Parathyroid adenoma (tissue), 2 donors: ENCODE results near the gene GMEB2.
"Not testable (repeated sequence)": the region's sequence is repeated elsewhere in the genome, so short reads cannot be mapped to it uniquely, and the experiment has no call there.

ENCODE experiments used
- H2AFZ ChIP-seq: fragments of 300-600 bp; sonication (generic); one replicate; pipeline ENCODE4 v1.7.0; 2017; ENCODE audit warnings: antibody characterized with exemption, mild to moderate bottlenecking
- H3K27ac ChIP-seq: fragments of 300-600 bp; sonication (generic); one replicate; pipeline ENCODE4 v1.7.0; 2017
- H3K27me3 ChIP-seq: fragments of 300-600 bp; sonication (generic); one replicate; pipeline ENCODE4 v1.7.0; 2017; ENCODE audit warnings: low read length; ENCODE audit not compliant: control insufficient read depth, insufficient read depth
- H3K36me3 ChIP-seq: fragments of 300-600 bp; sonication (generic); one replicate; pipeline ENCODE4 v1.7.0; 2017; ENCODE audit warnings: low read length; ENCODE audit not compliant: control insufficient read depth, insufficient read depth
- H3K4me1 ChIP-seq: fragments of 300-600 bp; sonication (generic); one replicate; pipeline ENCODE4 v1.7.0; 2017; ENCODE audit warnings: control low read depth
- H3K4me2 ChIP-seq: fragments of 300-600 bp; sonication (generic); one replicate; pipeline ENCODE4 v1.7.0; 2017; ENCODE audit warnings: low read length
- H3K4me3 ChIP-seq: fragments of 300-600 bp; sonication (generic); one replicate; pipeline ENCODE4 v1.7.0; 2017; ENCODE audit warnings: low read depth, low read length
- H3K79me2 ChIP-seq: fragments of 300-600 bp; sonication (generic); one replicate; pipeline ENCODE4 v1.7.0; 2017; ENCODE audit warnings: control low read depth
- H3K9ac ChIP-seq: fragments of 300-600 bp; sonication (generic); one replicate; pipeline ENCODE4 v1.7.0; 2017; ENCODE audit warnings: mild to moderate bottlenecking
- H3K9me3 ChIP-seq: fragments of 300-600 bp; sonication (generic); one replicate; pipeline ENCODE4 v1.7.0; 2017; ENCODE audit warnings: low read length; ENCODE audit not compliant: control insufficient read depth
- TF ChIP-seq, protein P1 (sequence below): fragments of 300-600 bp; sonication (generic); IDR thresholded peaks from one replicate; pipeline ENCODE4 v1.7.0; 2017; ENCODE audit warnings: antibody characterized with exemption, mild to moderate bottlenecking
- donor health status: primary hyperparathyroidism.

GMEB2 gene

GRCh38 chr20:63606686-63607085 lies 20.2 kb downstream of the GMEB2 start:
- Histone ChIP-seq H2AFZ (no peak overlapping the region), H3K27me3 (no peaks in the 10 kb centered on the region), H3K9me3 (no peaks in the 10 kb centered on the region), H3K36me3 (no peaks in the 10 kb centered on the region), H3K4me3 (no peak overlapping the region), H3K4me1 (no peaks in the 10 kb centered on the region), H3K4me2 (no peak overlapping the region), H3K27ac (no peak overlapping the region), H3K9ac (no peak overlapping the region), H3K79me2 (peaks cover 23% of the 10 kb centered on the region)
- TF ChIP-seq, protein P1, sequence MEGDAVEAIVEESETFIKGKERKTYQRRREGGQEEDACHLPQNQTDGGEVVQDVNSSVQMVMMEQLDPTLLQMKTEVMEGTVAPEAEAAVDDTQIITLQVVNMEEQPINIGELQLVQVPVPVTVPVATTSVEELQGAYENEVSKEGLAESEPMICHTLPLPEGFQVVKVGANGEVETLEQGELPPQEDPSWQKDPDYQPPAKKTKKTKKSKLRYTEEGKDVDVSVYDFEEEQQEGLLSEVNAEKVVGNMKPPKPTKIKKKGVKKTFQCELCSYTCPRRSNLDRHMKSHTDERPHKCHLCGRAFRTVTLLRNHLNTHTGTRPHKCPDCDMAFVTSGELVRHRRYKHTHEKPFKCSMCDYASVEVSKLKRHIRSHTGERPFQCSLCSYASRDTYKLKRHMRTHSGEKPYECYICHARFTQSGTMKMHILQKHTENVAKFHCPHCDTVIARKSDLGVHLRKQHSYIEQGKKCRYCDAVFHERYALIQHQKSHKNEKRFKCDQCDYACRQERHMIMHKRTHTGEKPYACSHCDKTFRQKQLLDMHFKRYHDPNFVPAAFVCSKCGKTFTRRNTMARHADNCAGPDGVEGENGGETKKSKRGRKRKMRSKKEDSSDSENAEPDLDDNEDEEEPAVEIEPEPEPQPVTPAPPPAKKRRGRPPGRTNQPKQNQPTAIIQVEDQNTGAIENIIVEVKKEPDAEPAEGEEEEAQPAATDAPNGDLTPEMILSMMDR, result no peak

DNA sequence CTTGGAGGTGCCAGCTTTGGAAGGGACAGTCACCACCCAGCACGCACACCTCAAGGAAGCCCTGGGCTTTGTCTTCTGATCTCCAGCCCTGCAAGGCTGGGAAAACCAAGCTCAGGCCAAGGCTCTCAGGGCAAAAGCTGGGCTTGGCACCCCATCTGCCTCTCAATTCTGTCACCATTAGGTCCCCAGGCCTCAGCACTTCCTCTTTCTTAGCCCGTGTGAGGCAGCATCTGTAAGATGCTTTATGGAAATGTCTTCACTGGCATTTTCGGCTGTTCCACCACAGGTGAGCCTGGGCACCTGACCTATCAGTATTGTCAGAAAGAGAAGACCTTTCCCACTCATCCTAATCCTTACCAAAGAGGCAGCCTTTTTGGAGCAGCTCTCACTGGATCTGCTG lies 24.6 kb downstream of the GMEB2 start:
- TF ChIP-seq, protein P1, result no peak
- no peaks in the 10 kb centered on the region for H3K9me3 ChIP-seq
- peaks cover 5% of the 10 kb centered on the region for H3K79me2 ChIP-seq
- H3K4me2 ChIP-seq, result no peak overlapping the region
- H3K4me3 ChIP-seq, result no peak overlapping the region
- H2AFZ ChIP-seq, result no peak overlapping the region
- H3K36me3 ChIP-seq, result no peaks in the 10 kb centered on the region
- no peaks in the 10 kb centered on the region for H3K27me3 ChIP-seq
- H3K4me1 ChIP-seq, result no peaks in the 10 kb centered on the region
- H3K9ac ChIP-seq, result no peak overlapping the region
- no peak overlapping the region for H3K27ac ChIP-seq

DNA sequence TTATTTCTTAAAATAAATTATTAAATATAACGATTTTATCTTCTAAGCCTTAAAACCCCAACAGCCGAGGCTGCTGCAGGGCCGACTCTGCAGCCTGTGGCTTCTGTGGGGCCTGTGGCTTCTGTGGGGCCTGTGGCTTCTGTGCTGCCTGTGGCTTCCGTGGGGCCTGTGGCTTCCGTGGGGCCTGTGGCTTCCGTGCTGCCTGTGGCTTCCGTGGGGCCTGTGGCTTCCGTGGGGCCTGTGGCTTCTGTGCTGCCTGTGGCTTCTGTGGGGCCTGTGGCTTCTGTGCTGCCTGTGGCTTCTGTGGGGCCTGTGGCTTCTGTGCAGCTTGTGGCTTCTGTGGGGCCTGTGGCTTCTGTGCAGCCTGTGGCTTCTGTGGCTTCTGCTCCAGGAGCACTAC lies 25.2 kb downstream of the GMEB2 start:
- H3K9ac ChIP-seq, H3K4me3 ChIP-seq, H3K4me2 ChIP-seq, H3K79me2 ChIP-seq, H3K27me3 ChIP-seq, H3K4me1 ChIP-seq, H2AFZ ChIP-seq, H3K27ac ChIP-seq, H3K9me3 ChIP-seq, H3K36me3 ChIP-seq: not testable (repeated sequence)

DNA sequence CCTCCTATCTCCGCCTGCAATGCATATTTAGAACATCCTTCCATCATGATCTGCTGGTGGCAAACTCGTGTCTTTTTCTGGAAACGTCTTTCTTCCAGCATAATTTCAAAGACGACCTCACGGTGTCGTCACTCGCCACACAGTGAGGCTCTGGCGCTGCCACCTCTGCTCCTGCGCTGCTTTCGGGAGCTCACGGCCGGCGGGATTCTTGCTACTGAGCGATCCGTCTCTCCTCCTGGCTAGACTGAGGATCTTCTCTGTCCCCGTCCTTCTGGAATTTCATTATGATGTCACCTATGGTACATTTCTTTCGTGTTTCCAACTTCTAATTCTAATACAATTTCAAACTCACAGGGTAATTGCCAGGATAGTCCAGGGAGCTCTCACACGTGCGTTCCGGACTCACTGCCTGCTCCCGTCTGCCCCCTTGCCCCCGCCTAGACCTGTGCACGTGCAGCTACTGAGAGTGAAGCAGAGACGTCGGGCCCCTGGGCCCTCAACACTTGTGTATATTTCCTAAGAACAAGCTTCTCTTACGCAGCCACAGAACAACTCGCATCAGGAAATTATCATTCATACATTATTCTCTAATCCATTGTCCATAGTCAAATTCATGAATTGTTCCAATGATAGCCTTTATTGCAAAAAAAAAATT lies 27.4 kb downstream of the GMEB2 start:
- Histone ChIP-seq H3K27ac (no peak overlapping the region), H2AFZ (no peak overlapping the region), H3K79me2 (no peaks in the 10 kb centered on the region), H3K9me3 (no peaks in the 10 kb centered on the region), H3K36me3 (no peaks in the 10 kb centered on the region), H3K4me2 (no peak overlapping the region), H3K4me3 (no peak overlapping the region), H3K4me1 (no peaks in the 10 kb centered on the region), H3K27me3 (no peaks in the 10 kb centered on the region), H3K9ac (no peak overlapping the region)
- TF ChIP-seq, protein P1, result no peak

GRCh38 chr20:63598479-63599395 lies 28.2 kb downstream of the GMEB2 start:
- Histone ChIP-seq H3K27ac (no peak overlapping the region), H3K4me2 (no peak overlapping the region), H3K27me3 (no peaks in the 10 kb centered on the region), H3K4me1 (no peaks in the 10 kb centered on the region), H3K9me3 (no peaks in the 10 kb centered on the region), H3K36me3 (no peaks in the 10 kb centered on the region), H3K79me2 (no peaks in the 10 kb centered on the region), H3K4me3 (no peak overlapping the region), H2AFZ (no peak overlapping the region), H3K9ac (no peak overlapping the region)
- TF ChIP-seq, protein P1, result no peak
